GM19438 (cell line): ENCODE data around the gene SRGAP1.
"Not testable (repeated sequence)": the region's sequence is repeated elsewhere in the genome, so short reads cannot be mapped to it uniquely, and the experiment has no call there.

Experiments used
- ATAC-seq: cut with Tn5 transposase; IDR thresholded peaks from one replicate; pipeline ENCODE4 v1.9.1; 2021; ENCODE audit warnings: low read depth; ENCODE audit not compliant: unreplicated experiment

SRGAP1 gene

GRCh38 chr12:63990828-63991547 lies 146.5 kb downstream of the SRGAP1 start:
- ATAC-seq: no peak

DNA sequence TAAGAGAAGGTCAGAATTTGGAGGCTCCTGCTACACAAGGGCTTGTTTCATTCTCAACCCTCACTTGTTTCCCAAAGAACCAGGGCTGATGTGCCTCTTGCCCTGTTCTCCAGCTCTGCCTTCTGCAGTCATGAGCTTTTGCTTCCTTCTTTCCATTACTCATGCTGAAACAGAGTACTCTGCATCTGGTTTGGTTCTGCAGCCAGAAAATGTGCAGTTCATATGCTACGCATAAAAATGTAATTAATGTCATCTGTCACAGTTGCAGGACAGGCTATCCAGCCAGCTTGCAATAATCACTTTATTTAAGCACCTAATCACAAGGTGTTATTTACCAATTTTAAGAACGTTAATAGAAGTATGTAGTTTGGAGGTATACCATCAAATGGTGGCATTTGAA lies 150.2 kb downstream of the SRGAP1 start:
- ATAC-seq: no peak

DNA sequence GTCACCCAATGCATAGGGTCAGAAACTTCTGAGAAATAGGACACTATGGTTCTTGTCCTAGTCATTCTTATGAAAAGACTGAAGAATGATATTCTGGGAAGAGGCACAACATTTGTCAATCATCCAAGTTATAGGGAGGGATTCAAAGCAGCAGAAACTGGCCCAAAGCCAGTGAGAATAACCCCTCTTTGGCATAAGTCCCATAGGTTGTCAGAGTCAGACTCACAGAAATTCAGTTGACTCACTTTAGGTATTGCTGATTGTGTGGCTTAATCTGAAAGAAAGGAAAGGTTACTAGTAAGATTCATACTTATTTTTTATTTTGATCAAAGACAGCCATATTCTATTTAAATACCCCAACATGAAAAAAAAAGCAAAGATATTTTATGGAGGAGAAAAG lies 151.0 kb downstream of the SRGAP1 start:
- no peak for ATAC-seq

- ATAC-seq: no peak
Observed at GRCh38 chr12:63996556-63996955, 152.1 kb downstream of the SRGAP1 start.

DNA sequence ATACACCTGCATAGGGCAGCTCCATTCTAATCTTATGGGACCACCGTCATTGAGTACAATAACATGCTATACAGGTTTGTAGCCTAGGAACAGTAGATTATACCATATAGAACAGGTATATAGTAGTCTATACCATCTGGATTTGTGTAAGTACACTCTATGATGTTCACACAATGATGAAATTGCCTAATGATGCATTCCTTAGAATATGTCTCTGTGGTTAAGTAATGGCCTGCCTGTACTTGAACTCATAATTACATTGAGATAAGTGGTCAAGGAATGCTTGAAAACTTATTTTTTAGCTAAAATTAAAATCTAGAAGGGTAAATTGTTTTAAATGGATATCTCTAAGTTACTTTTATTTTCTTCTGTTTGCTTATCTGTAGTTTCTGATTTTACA lies 152.7 kb downstream of the SRGAP1 start:
- ATAC-seq: no peak

DNA sequence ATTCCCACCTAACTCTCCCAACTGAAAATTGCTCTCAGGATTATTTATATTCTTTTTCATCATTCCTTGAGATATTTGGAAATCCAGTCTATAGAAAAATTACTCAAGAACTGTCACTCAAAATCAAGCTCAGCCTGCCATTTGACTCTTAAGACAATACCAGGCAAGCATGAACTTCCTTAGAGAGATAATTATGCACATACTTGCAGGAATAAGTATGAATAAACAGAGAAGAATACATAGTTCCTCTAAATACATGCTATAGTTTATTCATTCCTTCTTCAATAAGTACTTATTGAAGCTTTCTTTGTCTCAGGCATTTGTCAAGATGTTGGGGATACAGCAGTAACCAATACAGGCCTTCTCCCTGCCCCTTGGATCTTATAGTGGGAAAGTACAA lies 154.1 kb downstream of the SRGAP1 start:
- no peak for ATAC-seq

DNA sequence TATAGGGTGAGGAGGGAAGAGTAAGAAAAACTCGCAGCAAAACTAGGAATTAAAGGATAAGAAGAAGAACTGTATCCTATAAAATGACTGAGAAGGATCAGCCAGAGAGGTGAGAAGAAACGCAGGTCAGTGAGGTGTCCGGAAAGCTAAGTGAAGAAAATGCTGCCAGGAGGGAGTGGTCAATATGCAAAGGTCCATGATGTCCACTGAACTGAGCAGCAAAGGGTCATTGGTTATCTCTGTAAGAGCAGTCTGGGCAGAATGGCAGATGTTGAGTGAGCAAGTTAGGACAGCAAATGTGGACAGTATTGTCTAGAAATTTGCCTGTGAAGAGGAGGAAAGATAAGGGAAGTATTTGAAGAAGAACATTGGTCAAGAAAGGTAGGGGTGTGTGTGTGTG lies 155.4 kb downstream of the SRGAP1 start:
- no peak for ATAC-seq

DNA sequence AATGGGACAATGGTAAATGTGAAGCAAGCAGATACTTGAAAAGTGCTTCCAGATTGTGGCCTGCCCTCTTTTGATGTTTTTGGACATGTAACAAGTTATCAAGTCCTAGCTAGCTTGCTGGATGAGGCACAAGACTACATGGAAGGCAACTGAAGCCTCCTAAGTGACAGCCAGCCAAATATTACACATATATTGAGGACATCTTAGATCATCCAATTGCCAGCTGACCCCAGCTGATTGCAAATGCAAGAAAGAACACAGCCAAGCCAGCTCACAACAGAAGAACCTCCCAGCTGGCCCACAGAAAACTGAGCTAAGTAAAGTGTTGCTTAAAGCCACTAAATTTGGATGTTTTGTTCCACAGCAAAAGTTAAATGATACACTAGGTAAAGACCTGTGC lies 156.9 kb downstream of the SRGAP1 start:
- no peak for ATAC-seq

DNA sequence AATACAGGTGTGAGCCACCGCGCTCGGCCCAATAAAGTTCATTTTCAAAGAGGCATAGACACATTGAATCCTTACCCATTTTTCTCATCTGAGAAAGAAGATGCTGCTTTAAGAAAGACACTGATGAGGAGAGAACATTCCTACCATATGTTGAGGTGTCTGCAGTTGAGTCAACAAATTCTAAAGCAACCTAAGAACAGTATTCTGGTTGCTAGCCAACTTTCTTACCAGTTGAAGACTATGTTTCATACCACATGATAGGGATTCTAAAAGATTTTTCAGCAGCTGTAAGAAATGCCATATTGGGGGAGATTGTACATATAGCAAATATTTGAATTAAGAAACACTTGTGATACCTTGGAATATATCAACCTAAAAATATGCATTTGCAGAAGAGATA lies 160.1 kb downstream of the SRGAP1 start:
- ATAC-seq: no peak

DNA sequence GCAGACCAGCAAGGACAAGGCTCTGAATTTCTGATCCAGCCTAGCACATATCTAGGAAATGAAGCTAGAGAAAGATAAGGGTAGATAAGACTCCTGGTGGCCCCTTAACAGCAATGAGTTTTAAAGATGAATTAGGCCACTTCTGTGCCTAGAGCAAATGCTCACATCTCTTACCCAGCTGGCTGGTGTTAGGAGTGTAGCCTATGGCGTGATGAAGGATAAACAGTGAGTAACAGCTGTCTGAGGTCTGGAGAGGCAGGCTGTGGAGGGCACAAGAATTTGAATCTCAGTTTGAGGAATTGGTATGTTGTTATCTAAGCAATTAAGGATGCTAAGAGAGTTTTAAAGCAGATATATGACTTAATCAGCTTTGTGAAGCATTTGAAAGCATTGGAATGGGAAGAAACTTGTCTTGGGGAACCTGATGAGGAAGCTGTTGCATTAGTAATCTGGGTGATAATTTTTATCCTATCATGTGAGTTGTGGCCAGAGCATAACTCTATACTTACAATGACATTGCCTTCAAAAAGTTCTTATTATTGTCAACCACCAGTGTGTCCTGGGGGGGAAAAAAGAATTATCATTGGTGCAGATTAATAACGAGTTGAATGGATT lies 161.8 kb downstream of the SRGAP1 start:
- no peak for ATAC-seq

GRCh38 chr12:64007853-64008252 lies 163.4 kb downstream of the SRGAP1 start:
- no peak for ATAC-seq

DNA sequence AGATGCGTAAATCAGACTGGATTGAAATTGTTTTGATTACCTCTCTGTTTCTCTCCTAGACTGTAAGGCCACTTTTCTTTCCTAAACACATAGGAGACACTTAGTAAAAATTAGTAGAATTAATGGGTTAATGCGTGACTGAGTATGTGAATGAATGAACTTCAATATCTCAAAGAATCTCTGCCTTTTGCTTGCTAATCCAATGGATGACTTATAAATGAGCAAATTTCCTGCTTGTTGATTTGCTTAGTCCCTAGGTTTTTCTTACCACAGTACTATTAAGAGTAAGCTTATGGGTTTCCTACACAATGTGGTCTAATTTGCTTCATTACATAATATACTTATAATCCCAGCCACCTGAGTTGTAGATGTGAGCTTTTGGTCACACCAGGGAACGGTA lies 164.1 kb downstream of the SRGAP1 start:
- no peak for ATAC-seq

DNA sequence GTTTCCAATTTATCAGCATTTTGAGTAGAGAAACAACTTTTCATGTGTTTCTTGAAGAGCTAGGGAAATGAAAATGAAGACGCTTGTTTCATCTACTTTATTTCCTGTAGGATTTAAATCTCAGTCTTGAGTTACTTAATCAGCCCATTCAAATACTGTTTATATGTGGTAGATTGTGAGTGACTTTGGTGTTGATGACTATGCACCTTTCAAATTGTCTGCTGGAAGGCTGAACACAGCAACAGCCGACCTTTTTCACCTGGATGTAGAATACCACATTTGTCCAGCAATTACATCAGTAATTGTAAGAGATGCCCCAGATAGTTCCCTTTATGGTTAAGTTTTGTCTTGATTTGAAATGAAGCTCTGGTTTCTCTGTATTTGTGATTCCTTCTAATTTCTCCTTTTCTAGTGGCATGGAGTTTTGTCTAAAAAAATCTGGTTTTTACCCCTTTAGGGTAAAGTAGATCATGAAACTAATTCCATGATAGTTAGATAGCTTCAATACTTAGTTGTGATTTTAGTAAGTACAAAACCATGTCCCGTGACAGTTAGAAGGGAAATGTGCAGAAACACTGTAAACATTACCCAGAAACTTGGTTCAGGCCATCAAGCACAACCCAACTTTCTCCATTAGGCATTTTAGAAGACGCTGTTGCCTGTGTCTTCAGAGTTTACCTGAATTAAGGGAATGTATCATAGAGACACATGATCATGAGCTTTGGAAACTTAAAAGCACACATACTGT lies 165.0 kb downstream of the SRGAP1 start:
- peak; percentile 63 for ATAC-seq

DNA sequence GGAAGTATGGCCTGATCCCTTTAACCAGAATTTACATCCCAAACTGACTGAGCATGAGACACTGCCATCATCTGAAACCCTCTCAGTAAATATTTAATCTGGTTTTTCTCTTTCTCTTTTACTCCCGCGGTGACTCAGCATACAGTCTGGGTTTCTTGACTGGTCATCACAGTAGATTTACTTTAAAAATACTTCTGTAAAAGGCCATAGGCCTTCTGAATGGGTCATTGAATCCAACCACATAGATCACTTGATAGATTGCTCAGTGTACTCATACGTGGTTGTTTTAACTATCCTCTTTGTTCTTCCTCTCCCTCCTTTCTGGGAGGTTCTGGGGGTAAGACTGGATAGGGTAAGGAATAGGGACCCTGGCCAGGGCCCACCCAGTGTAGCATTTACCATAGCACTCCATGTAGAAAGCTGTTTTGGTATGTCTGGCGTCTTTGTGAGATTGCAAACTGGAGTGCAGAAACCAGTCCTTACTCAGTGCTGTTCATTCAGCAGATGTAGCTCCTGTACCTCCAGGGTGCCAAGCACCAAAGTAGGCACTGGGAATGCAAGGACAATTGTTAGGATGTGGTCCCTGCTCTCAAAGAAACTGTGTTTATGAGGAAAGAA lies 165.7 kb downstream of the SRGAP1 start:
- peak; percentile 94 for ATAC-seq

- no peak for ATAC-seq
Observed at GRCh38 chr12:64016521-64016920, 172.0 kb downstream of the SRGAP1 start.

DNA sequence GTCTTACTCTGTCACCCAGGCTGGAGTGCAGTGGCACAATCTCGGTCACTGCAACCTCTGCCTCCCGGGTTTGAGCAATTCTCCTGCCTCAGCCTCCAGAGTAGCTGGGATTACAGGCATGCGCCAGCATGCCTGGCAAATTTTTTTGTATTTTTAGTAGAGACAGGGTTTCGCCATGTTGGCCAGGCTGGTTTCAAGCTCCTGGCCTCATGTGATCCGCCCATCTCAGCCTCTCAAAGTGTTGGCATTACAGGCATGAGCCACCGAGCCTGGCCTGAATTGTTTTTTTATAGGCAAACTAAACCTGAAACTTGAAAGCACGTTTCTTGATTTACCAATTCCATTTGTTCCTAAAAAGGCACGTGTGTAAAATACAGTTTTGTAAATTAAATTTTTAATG lies 173.6 kb downstream of the SRGAP1 start:
- not testable (repeated sequence) for ATAC-seq

DNA sequence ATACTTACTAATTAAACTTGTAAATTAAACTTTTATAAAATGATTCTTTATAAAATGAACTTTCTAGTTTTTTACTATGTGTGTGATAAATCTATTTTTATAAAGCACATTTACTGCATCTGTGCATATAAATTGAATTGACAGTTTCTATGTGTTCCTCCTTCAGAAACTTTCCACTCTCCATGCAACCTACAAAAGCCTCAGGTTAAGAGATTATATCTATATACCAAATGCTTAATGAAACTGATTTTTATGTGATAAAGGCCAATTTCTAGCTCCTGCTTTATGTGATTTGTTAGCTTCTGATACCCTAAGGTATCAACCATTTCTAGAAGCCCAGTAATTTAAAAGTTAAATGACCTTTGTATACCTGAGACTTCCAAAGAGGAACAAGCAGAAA lies 174.0 kb downstream of the SRGAP1 start:
- ATAC-seq: no peak

DNA sequence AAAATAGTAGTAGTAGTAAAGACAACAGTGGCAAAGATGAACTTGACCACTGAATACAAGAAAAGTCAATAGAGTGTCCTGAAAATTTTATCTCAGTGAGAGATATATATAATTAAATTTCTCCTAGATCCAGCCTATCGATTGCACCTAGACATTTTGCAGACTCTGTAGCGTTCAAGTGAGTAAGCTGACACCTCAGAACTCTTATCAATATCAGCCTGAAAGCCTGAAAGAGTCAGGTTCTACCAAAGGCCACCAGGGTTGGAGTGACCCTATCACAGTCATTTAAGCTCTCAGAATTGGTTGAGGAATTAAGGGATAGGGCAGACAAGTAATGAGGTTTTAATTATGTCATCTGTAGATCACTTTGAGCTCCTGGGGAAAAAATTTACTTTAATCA lies 174.6 kb downstream of the SRGAP1 start:
- ATAC-seq: no peak

- ATAC-seq: no peak
Observed at GRCh38 chr12:64019654-64020053, 175.2 kb downstream of the SRGAP1 start.

- no peak for ATAC-seq
Observed at GRCh38 chr12:64025174-64025958, 180.9 kb downstream of the SRGAP1 start.

GRCh38 chr12:64027311-64027710 lies 182.8 kb downstream of the SRGAP1 start:
- ATAC-seq: no peak
